Stimulated activated CD8-positive, alpha-beta memory T cell treated with anti-CD3 and anti-CD28 coated beads, Interleukin-12 subunit alpha, Interleukin-12 subunit beta, amount 100 ng/mL, for 24 hours (primary cell): ENCODE results near the gene LRRC26.
A peak's percentile ranks its signal among the peaks of the same experiment; 100 is the strongest.

Source experiments
- DNase-seq: peaks from one replicate; pipeline ENCODE4 v3.0.0-alpha.2; 2020; ENCODE audit errors: extremely low read depth

The LRRC26 gene, protein sequence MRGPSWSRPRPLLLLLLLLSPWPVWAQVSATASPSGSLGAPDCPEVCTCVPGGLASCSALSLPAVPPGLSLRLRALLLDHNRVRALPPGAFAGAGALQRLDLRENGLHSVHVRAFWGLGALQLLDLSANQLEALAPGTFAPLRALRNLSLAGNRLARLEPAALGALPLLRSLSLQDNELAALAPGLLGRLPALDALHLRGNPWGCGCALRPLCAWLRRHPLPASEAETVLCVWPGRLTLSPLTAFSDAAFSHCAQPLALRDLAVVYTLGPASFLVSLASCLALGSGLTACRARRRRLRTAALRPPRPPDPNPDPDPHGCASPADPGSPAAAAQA

DNA sequence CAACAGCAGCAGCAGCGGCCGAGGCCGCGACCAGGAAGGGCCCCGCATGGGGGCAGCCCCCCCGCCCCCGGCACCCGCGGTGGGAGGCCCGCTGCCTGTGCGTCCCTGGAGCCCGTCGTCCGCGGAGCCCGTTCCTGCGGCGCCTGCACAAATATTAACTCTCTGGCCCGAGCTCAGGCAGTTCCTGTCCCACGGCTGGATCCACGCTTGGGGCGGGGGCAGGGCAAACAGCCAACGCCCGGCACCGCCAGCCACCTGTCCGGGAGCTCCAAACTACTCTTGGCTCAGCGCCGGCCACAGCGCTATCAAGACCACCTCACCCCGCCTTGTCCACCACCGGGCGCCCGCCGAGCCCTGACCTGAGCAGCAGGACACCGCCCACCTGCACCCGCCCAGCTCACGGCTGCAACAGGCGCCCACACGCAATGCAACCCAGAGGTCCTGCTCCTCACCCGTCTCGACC, at the start of gene LRRC26:
Gene LRRC26 (minus strand): TSS at position 156 of the 463 bp plus-strand sequence. CDS start 108 bp downstream, at position 48.
- DNase-seq: no peak

DNA sequence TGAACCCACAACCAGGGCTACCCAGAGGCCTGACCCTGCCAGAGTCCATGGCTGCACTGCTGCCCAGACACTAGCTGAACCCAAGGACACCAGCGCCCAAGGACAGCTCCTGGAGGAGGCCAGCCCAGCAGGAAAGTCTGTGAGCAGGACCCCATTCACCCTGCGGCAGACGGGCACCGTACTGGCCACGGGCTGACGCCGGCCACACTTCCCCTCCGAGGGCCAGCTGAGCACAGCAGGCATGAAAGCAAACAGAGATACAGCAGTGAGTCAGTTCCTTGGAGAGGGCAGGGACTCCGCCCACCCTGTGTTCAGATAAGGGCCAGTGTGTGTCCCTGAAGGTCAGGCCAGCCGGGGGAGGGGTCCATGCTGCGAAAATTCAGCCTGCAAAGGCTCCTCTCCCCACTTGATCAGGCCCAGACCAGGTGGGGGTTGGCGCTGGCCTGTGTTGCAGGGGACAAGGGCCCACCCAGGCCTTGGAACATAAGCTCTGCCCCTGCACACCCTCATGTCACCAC, 49.0 kb upstream of the LRRC26 start:
- DNase-seq: no peak

GRCh38 chr9:137218212-137218753, 48.4 kb upstream of the LRRC26 start:
- no peak for DNase-seq

DNA sequence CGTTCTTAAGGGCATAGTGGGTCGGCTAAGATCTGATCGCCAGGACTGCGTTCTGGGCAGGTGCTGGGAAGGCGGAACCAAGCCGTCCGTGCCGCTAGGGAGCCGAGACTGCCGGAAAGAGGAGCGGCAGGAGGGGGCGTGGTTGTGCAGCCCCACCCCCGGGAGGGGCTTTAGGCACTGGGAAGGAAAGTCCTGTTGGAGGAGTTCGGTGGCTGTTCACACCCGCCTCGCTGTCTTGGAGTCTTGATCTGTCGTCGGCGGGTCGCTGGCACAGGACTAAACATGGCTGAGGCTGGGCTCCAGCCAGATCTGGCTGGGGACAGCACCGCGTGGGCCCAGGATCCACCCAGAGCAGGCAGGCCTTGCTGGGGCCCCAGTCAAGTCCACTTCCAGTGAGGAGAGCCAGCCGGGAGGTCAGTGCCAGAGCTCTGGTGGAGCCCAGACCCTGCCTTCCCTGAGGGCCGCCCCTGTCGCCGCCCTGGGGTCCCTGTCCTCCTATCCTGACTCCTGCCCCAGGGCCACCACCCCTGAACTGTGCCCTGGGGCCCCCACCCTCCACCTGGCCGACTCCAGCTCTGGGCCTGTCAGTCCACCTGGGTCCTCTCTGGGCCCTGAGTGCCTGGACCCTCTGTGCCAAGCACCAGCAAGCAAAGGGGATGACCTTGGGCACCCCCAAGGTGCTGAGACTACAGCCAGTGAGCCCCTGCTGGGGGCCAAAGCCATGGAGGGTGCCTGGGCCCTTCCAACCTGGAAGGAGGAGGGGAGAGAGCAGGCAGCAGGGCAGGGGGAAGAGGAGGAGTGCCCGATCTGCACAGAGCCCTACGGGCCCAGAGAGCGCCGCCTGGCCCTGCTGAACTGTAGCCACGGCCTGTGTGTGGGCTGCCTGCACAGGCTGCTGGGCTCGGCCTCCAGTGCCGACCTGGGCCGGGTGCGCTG, 47.7 kb upstream of the LRRC26 start:
- DNase-seq: no peak

DNA sequence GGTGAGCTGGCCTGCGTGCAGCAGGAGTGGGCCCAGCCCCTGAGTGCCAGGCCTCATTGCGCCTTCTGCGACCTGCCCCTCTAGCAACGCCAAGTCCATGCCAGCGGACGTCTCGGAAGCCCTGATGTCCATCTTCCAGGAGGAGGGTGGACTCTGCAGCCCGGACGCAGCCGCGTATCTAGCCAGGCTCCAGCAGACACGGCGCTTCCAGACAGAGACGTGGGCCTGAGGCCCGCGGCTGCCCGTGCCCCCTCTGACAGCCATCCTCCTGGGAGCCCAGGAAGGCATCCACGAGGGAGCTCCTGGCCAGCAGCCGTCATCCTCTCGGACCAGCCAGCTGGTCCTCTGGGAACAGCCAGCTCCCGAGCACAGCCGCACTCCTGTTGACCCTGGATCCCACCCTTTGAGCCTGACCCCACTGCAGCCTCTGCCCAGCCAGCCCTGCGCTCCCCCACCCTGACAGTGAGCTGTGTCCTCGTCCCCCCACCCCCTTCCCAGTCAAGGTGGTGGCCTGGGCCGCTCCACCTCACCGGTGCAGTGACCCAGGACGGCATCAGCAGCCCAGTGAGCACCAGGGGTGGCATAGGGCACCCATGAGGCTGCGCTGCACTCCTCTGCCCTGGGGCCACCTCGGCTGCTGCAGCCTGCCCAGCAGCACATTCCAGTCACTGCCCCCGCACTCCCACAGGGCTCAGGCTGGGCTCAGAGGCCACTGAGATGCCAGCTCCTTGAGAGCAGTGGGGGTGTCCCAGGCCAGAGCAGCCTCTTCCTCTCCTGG, 46.5 kb upstream of the LRRC26 start:
- no peak for DNase-seq

DNA sequence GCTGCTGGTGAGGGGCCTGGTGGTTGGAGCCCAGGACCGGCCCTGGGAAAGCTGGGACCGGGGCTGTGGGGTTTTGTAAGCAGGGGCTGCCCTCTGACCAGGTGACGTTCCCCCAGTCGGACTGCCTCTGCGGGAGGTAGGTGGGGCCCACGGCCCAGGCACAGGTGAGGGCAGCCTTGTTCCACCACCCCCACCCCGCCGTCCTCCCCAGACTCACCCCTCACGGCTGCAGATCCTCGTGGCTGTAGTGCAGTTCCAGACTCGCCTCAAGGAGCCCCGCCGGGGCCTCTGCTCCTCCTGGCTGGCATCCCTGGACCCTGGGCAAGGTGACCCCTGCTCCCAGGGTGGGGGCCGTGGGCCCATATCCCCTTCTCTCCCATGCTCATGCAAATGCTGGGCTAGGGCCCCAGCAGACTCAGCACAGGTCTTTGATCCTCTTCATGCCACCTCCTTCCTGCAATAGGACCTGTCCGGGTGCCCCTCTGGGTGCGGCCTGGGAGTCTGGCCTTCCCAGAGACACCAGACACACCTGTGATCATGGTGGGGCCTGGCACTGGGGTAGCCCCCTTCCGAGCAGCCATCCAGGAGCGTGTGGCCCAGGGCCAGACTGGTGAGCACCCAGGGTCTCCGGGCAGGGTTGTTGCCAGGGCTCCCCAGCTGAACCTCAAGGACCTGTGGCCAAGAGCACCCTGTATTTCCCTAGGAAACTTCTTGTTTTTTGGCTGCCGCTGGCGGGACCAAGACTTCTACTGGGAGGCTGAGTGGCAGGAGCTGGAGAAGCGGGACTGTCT, 45.5 kb upstream of the LRRC26 start:
- DNase-seq: no peak

DNA sequence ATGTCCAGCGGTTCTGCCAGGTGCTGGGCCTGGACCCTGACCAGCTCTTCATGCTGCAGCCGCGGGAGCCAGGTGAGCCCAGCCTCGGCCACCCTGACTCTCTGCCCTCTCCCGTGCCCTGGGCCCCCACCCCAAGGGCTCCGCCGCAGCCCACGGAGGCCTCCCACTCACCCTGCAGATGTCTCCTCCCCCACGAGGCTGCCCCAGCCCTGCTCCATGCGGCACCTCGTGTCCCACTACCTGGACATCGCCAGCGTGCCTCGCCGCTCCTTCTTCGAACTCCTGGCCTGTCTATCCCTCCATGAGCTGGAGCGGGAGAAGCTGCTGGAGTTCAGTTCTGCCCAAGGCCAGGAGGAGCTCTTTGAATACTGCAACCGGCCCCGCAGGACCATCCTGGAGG, 44.8 kb upstream of the LRRC26 start:
- DNase-seq: no peak

GRCh38 chr9:137213160-137214060, 43.6 kb upstream of the LRRC26 start:
- no peak for DNase-seq

- DNase-seq: no peak
Measured at GRCh38 chr9:137212520-137212919, 42.7 kb upstream of the LRRC26 start.

DNA sequence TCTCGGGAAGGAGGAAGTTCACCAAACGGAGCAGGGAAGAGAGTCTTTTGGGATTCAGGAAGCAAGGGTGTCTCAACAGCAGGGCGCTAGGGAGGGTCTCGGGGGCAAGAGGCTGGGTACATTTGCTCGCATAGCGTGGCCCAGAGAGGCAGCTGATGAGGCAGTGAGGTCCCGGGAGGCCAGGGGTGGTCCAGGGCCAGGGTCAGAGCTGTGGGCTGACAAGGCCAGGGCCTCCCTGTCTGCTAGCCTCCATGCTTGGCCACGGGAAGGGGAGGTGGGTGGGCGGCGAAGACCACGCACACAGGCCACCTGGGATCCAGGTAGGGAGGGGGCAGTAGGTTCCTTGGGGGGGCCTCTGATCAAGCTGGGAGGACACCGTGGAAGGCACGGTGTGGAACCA, 41.7 kb upstream of the LRRC26 start:
- no peak for DNase-seq

GRCh38 chr9:137206602-137207001, 36.8 kb upstream of the LRRC26 start:
- no peak for DNase-seq

DNA sequence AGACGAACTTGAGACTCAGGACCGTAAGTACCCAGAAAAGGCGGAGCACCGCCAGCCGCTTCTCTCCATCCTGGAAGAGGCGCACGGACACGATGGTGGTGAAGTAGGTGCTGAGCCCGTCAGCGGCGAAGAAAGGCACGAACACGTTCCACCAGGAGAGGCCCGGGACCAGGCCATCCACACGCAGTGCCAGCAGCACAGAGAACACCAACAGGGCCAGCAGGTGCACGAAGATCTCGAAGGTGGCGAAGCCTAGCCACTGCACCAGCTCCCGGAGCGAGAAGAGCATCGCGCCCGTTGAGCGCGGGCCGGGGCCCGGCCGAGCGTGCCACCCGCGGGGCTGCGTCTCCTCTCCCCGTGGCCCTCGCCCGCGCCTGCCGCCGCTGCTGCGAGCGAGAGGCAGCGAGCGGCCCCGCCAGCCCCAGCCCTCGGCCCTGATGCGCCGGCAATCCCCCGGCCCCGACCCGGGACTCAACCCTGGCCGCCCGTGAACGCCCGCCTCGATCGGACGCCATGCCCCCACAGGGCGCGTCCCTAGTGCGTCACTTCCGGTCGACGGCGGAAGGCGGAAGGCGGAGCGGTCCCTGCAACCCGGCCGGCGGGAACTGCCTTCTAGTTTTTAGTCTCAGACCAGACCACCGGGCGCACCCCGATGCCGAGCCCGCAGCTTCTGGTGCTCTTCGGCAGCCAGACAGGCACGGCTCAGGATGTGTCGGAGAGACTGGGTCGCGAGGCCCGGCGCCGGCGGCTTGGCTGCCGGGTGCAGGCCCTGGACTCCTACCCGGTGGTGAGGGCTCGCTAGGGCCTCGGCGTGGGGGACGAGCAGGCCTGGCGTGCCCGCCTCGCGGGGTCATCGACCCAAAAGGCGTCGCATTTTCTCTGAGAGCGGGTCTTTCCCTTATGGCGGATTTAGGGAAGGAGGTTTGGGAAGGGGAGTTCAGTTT, 35.5 kb upstream of the LRRC26 start, which contains the start of the genes NDOR1 and TMEM203:
Gene NDOR1 (plus strand): TSS at position 575 of the 944 bp plus-strand sequence. CDS start 78 bp downstream, at position 653.
Gene TMEM203 (minus strand): TSS at position 523 of the 944 bp plus-strand sequence. CDS start 234 bp downstream, at position 289.
- DNase-seq: peak; percentile 93

- DNase-seq: no peak
Measured at GRCh38 chr9:137204731-137205125, 34.9 kb upstream of the LRRC26 start.

- DNase-seq: no peak
Measured at GRCh38 chr9:137202966-137203365, 33.1 kb upstream of the LRRC26 start.

DNA sequence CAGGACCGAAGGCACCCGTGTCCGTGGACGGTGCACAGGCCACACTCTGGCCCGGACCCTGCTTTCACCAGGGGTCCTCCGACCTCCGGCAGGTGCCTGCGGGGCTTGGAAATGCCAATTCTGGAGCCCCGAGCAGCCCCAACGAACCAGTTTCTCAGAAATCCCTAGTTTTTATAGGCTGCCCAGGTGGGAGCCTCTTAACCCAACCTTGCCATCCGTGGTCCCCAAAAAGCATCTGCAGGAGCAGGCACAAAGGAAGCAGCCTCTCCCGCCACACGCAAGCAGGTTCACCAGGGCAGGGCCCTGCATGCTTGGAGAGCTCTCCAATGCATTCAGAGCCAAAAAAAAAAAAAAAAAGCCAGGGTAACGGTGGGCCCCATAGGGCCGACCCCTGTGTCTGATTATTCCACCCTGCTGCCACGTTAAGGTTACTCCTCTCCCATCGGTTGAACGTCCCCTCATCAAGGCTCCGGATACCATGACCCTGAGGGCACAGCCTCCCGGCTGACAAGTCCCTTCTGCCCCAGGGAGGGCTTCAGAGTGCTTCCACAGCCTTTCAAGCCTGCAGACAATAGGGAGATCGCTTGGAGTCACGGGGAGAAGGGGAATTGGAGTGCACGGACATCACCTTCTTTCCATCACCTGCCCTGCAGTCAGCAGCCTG, 31.5 kb upstream of the LRRC26 start:
- DNase-seq: no peak

- DNase-seq: peak; percentile 98
Measured at GRCh38 chr9:137200311-137201204, 30.7 kb upstream of the LRRC26 start, which contains the start of gene TPRN. TPRN (minus strand) TSS chr9:137200741; CDS start chr9:137200711, 30 bp downstream.
